Embryonic facial prominence (tissue), 1 donor: ENCODE results near the gene VMO1.

Experiments
- DNase-seq: peaks from one replicate; pipeline ENCODE4 v3.0.0-alpha.2; 2016; ENCODE audit errors: extremely low spot score

VMO1 gene

DNA sequence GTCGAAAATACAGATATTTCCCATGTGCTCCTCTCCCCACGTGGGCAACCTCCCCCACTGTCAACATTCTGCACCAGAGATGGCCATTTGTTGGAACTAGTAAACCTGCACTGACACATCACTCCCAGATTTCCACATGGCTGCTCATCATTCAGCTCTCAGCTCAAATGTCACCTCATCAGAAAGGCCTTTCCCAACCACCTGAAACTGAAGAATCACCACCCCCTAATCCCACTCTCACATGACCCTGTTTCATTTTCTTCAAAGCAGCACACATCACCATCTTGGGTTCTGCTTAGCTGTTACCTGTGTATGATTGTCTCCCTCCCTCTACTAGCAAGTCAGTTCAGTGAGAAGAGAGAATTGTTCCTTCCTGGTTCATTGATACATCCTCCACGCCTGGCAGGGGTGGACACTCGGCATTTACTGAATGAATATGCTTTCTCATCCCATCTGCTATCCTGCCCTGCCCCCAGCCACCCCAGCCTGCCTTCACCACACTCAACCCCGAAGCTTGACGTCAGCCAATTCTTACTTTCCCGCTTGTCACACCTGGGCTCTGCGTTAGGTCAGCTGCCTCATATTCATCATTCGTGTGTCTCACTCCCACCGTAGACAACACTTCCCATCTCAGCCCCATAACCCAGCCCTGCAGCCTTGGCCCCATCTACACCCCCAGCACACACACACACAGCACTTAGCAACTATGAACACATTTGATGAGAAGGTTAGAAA is 14.5 kb upstream of the VMO1 start:
- no peak for DNase-seq

DNA sequence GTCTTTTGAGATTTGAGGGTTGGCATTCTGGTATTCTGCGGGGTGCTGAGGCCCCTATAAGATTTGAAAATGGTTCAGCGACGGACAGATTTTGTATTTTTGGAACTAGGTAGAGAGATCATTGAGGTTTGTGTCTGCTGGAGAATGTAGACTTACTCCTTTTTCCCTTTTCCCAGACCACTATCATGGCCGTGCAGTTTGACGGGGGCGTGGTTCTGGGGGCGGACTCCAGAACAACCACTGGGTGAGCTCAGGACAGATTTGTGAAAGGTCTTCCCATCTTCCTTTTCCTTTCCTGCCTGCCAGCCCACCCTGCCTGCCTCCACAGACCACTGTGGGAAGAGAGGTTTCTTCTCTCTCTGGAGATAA is 10.4 kb upstream of the VMO1 start:
- DNase-seq = no peak

DNA sequence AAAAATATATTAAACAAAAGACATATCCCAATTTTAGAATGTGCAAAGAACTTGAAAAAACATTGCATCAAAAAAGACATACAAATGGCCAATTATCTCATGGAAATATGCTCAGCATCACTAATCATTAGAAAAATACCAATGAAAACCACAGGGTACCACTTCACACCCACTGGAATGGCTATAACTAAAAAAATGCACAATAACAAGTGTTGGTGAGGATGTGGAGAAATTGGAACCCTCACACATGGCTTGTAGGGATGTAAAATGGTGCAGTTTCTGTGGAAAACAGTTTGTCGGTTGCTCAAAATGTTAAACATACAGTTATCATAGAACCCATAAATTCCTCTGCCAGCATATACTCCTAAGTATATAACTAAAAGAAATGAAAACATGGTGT is 9.0 kb upstream of the VMO1 start:
- DNase-seq = no peak

DNA sequence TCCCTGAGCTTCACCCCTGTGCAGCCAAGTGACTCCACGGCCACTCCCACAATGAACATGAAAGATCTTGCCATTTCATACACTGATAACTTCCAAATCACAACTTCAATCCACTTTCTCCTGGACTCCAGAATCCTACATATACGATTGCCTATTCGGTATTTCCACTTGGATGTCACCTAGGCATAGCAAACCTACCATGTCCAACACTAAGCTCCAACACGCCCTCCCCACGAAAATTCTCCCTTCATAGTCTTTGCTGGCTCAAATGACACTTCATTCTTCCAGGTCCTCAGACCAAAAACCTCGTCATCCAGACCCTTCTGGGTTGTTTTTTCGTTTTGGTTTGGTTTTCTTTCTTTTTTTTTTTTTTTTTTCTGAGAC is 4.5 kb upstream of the VMO1 start:
- no peak for DNase-seq

DNA sequence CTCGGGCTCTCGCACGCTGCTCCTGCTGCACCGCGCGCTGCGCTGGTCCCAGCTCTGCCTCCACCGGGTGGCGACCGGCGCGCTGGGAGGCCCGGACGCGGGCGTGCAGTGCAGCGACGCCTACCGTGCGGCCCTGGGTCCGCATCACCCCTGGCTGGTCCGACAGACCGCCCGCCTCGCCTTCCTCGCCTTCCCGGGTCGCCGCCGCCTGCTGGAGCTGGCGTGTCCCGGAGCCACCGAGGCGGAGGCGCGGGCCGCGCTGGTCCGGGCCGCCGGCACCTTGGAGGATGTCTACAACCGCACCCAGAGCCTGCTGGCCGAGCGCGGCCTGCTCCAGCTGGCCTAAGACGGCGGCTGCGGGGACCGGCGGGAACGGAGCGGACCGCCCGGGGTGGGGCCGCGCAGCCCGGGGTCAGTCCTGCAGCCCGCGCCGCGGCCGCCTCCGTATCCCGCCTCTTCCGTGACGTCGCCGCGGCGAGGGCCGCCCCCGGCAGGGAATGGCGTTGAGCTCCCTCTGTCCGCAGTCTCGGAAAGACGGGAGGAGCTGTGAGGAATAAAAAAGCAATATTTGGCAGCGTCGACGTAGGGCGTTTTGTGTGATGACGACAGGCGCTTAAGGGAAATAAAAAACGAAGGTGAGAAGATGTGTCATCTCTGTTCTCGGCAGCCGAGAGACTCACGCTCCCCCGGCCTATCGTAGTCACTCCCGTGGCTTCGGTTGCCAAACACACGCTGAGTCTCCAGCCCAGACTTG is 4.0 kb upstream of the VMO1 start:
- peak; percentile 62 for DNase-seq

DNA sequence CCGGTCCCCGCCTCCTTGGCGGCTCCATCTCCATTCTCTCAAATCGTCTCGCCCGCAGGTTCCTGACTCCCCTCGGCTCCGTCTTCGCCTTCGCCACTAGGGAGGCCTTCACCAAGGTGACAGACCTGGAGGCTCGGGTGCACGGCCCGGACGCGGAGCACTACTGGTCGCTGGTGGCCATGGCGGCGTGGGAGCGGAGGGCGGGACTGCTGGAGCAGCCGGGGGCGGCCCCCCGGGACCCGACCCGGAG is 3.5 kb upstream of the VMO1 start:
- no peak for DNase-seq

DNA sequence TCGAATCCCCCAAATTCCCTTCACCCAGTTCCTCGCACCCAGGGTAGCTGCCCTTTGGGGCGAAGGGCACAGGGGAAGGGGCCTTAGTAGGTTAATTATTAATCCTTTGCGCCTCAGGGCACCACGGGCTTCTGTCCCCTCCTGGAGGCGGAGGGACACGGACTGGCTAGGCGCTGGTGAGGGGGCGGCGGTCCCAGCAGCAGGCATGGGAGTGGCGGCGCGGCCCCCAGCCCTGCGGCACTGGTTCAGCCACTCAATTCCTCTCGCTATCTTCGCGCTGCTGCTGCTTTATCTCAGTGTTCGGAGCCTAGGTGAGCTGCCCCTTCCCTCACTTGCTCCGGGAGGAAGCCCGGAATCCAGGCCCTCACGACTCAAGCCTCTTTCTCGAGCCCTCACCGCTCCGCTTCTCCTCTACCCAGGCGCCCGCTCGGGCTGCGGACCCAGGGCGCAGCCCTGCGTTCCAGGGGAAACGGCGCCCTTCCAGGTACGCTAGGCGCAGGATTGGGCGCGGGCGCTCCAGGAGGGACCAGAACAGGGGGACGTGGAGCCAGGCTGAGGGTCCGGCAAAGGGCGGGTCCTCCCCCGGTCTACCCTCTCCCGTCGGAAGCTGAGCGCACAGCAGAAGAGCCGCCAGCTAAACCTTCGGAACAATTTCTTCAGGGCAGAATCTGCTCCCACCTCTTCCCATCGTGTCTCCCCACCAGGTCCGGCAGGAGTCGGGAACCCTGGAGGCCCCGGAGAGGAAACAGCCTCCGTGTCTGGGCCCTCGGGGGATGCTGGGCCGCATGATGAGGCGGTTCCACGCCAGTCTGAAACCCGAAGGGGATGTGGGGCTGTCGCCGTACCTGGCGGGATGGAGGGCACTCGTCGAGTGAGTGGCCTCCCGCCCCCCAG is 2.9 kb upstream of the VMO1 start, which contains the start of gene GLTPD2:
Gene GLTPD2 (plus strand): TSS at position 158 of the 894 bp plus-strand sequence. CDS start 48 bp downstream, at position 206.
- DNase-seq = no peak

DNA sequence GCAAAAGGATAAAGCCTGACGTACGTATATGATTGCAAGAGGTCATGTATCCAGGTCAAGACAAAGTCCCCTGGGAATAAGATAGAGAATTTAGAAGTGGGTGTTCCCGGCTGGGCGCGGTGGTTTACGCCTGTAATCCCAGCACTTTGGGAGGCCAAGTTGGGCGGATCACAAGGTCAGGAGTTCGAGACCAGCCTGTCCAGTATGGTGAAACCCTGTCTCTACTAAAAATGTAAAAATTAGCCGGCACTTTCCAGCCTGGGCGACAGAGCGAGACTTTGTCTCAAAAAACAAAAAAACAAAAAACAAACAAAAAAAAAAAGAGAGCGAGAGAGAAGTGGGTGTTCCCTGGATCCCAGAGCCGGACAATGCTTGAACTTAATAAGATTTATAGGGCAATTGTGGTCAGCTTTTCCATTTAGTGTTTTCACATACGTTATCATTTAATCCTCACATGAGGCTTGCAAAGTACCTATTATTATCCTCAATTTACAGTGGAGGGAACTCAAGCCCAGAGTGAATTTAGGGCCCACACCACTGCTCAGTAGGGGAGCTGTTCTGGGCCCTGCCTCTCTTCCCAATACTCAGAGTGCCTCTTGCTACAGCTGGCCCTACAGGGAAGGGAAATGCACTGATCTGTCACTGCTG is 2.1 kb upstream of the VMO1 start:
- DNase-seq = no peak

DNA sequence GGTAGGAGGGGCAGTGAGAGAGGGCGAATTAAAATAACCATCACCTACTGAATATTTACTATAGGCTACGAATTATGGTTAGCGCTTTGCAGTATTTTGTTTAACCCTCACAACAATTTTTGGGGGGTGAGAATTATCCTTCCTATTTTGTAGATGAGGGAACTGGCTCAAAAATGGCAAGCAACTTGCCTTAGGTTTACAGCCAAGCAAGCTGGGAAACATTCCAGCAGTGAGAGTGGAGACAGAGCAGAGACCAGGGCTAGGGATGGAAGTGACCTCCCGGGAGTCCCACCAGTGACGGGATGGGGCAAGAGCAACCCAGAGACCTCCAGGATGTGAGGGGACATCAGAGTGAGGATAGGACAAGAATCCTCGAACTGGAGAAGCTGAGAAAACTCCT is 352 bp upstream of the VMO1 start:
- DNase-seq = no peak

DNA sequence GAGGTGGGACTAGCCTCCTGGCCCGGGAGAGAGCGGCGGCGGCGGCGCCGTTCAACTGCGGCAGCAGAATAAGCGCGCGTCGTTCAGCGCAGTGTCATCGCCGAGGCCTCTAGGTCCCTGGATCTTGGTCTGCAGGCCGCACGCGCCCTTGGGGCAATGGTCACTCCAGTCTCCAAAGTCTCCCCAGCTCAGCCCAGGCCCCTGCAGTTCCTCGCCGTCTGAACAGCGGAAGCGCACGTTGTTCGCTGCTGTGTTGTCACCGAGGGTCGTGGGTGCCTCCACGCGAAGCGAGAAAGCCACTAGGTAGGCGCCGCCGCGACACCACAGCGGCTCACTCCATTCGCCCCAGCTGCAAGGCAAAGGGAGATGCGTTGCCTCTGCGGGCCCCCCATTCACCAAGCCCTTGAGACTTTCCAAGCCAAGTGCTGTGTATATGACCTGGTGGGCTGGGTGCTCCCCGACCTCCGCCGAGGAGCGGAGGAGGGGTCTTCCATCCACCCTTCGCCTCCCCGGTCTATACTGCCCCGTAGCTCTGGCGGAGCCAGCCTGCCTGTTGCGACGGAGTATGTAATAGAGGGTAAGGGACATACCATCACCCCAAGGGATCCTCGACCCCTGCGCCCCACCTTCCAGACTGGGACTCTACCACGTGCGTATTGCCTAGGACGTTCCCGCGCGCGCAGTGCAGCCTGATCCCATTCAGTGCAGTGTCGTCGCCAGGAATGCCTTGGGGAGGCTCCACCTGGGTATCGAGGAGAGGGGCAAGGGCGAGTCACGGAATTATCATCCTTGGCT is 656 bp downstream of the VMO1 start:
- DNase-seq = no peak

DNA sequence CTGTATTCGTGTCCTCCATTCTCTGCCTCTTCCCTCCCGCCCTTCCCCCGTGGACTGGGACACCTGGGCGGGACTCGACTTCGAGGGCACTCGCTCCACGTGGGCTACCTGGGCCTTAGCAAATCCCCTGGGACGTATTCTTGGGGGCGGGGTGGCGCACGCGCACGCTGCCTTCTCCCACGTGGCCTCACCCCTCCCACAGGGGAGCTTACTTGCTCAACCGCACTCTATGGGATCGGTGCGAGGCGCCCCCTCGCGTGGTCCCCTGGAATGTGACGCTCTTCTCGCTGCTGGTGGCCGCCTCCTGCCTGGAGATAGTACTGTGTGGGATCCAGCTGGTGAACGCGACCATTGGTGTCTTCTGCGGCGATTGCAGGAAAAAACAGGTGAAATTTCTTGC is 3.5 kb downstream of the VMO1 start:
- DNase-seq = no peak

DNA sequence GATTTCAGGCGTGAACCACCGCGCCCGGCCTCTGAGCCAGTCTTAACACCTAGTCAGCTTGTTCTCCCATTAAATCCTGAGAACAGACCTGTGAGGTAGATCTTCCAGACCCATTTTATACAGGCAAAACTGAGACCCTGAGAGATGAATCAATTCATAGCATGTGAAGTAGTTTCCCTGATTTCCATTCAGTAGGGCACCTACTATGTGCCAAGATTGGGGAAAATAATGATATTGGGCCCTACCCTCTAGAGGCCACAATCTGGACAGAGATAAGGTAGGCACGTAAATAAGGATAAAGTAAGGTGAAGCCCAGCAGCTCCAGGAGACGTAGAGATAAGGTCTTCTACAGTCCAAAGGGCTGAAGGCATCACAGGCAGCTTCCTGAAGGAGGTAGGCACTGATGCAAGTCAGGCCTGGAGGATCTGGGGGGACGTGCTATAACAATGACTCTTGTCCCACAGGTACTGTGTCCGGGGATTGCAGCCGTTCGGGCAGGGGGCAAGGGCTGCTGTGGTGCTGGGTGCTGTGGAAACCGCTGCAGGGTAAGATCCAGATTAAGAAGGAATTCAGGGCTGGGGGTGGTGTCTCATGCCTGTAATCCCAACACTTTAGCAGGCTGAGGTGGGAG is 5.7 kb downstream of the VMO1 start:
- no peak for DNase-seq

DNA sequence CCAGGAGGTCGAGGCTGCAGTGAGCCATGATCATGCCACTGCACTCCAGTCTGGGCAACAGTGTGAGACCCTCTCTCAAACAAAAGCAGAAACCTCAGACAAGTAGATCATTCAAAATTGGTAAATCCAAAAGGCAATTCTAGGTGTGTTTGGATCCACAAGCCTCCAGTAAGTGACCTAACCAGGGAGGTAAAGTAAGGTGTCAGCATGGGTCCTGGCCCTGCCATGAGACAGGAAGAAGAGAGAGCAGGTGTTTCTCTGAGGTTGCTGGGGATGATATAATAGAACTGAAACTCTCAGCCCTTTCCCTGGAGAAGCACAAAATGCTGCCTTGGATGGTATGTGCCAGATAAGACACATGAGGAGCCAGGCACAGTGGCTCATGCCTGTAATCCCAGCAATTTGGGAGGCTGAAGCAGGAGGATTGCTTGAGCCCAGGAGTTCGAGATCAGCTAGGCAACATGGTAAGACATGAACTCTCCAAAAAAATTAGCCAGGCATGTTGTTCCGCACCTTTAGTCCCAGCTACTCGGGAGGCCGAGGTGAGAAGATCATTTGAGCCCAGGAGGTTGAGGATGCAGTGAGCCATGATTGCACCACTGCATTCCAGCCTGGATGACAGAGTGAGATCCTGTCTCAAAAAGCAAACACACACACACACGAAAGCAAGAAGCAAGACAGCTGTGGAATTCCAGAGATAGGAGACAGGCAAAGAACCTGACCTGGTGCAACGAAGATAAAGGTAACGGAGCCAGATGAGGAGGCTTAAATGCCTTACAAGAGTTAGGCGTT is 8.0 kb downstream of the VMO1 start:
- DNase-seq = no peak

DNA sequence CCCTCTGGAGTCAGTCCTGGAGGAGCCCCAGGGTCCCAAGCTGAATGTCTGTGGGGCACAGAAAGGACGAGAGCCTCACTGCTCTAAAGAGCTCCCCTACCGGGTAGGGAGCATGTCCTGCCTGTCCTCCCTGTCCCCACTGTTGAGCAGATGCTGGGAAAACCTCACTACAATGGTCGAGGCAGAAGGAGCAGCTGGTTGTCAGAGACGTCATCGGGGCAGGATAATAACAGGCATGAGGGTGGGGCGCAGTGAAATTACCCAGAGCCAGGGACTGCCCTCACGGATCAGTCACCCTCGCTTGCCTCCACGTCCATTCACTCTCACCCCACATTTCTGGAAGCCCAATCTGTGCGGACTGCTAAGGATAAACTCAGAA is 13.9 kb downstream of the VMO1 start:
- DNase-seq = no peak

DNA sequence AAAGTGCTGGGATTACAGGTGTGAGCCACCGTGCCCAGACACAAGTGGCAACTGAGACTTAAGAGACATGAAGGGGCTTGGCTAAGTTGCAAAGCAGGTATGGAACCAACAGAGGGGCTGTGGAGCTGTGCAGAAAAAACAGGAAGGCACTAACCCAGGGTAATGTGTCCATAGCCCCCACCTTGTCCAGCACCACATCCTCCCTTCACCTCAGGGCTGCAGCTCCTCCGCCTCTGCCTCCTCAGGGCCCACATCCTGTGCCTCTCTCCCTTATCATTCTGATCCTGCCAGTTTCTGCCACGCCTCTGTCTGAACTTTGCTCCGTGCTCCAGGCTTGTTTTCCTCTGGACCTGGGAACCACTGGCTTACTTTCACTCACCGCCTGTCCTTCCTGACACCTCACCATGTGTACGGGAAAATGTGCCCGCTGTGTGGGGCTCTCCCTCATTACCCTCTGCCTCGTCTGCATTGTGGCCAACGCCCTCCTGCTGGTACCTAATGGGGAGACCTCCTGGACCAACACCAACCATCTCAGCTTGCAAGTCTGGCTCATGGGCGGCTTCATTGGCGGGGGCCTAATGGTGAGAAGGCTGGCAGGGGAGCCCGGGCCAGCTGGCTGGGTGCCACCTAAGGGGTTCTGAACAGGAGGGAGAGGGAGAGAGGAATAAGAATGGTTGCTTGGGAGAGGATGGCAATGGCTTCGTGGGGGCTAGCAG is 14.5 kb downstream of the VMO1 start, which contains the start of gene TM4SF5:
Gene TM4SF5 (plus strand): TSS at position 368 of the 716 bp plus-strand sequence. CDS start 37 bp downstream, at position 405.
- DNase-seq = no peak

DNA sequence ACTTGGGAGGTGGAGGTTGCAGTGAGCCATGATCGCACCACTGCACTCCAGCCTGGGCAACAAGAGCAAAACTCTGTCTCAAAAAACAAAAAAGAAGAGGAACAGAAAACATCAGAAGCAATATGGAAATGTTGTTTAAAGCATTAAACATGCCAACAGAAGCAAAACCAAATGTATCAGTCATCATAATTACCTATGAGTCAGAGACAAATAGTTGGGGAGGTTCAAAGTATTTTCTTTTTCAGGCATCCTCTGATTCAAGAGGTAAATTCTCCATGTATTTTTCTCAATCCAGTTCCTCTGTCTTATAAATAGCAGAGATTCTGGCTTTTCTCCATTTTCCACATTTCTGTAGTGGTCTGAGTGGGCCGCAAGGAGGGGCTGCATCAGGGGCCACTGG is 16.5 kb downstream of the VMO1 start:
- DNase-seq = no peak

DNA sequence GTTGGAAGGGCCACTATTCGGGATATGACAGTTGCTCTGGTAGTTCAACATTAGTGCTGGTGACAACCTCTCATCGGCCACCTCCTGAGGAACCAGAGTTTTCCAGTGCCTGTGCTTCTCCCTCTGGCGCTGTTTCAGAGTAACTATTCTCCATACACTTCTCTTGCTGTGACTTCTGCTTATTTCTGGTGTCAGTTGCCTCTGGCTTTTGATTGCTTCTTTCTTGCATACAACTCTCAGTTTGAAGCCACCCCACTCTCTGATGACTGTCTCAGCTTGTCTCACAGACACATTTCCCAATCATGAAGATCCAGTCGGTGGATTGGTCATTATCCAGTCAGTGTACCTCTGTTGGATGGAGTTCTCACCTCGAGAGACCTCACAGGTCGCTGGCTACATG is 17.9 kb downstream of the VMO1 start:
- no peak for DNase-seq

DNA sequence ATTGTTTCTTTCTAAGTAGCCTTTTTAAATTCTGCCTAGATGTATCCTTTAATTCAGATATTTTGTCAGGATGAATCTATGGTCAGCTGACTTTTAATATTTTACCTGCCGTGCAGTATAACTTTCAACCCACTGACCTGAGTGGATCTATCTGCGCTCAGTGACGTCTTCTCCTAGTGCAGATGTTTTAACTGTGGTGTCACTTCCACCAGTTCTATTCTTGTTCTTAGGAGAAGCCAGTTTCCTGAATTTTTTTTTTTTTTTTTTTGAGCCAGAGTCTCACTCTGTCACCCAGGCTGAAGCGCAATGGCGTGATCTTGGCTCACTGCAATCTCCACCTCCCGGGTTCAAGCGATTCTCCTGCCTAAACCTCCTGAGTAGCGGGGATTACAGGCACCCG is 19.4 kb downstream of the VMO1 start:
- no peak for DNase-seq

DNA sequence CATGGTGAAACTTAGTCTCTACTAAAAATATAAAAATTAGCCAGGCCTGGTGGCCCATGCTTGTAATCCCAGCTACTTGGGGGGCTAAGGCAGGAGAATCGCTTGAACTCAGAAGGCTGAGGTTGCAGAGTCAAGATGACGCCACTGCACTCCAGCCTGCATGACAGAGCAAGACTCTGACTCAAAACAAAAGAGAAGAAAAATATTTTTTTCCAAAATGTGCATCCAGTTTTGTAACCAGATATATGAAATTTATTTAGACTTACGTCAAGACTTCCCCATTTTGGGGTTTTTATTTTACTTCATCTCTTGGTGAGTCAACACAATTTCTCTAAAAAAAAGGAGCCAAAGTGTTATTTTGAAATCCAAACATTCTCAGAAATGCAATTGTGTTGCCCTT is 20.0 kb downstream of the VMO1 start:
- DNase-seq = no peak
